Osteoblast (primary cell): ENCODE measurements around the gene ABLIM2. TPM values are rescaled to one million over a fixed set of nuclear protein-coding genes. Genes with fewer than 3 reads are reported as not detected.
A peak's percentile ranks its signal among the peaks of the same experiment; 100 is the strongest.

Experiments used
- DNase-seq: peaks from one replicate; pipeline ENCODE4 v3.0.0; 2011; ENCODE audit warnings: low spot score, mixed read lengths; ENCODE audit not compliant: insufficient read length; ENCODE audit errors: missing footprints
- H2AFZ ChIP-seq: 2 replicates; pipeline ENCODE4 v1.6.0; 2011; ENCODE audit warnings: mild to moderate bottlenecking, low read length
- H3K27ac ChIP-seq: 2 replicates; pipeline ENCODE4 v1.5.1; 2011; ENCODE audit warnings: mild to moderate bottlenecking, low read depth, low read length, moderate library complexity
- H3K27me3 ChIP-seq: 2 replicates; pipeline ENCODE4 v1.6.0; 2012; ENCODE audit warnings: mild to moderate bottlenecking, control low read depth, inconsistent platforms, low read length, moderate library complexity; ENCODE audit not compliant: insufficient read depth
- H3K36me3 ChIP-seq: 2 replicates; pipeline ENCODE4 v1.5.1; 2011; ENCODE audit warnings: mild to moderate bottlenecking, low read length, control low read depth, moderate library complexity; ENCODE audit not compliant: insufficient read depth
- H3K4me1 ChIP-seq: 2 replicates; pipeline ENCODE4 v1.5.1; 2011; ENCODE audit warnings: mild to moderate bottlenecking, low read length, control low read depth, moderate library complexity; ENCODE audit not compliant: insufficient read depth
- H3K4me2 ChIP-seq: 2 replicates; pipeline ENCODE4 v1.6.0; 2011; ENCODE audit warnings: mild to moderate bottlenecking, low read length; ENCODE audit not compliant: insufficient read depth
- H3K4me3 ChIP-seq: fragments of 200-600 bp; sonication (generic); 3 replicates; pipeline ENCODE4 v1.5.1; 2012; ENCODE audit warnings: mild to moderate bottlenecking, low read length, inconsistent platforms; ENCODE audit not compliant: insufficient read depth
- H3K79me2 ChIP-seq: 2 replicates; pipeline ENCODE4 v1.6.0; 2012; ENCODE audit warnings: mild to moderate bottlenecking, low read length, control low read depth, inconsistent platforms; ENCODE audit not compliant: insufficient read depth
- H3K9me3 ChIP-seq: 2 replicates; pipeline ENCODE4 v1.5.1; 2011; ENCODE audit warnings: low read depth, low read length, control low read depth
- H4K20me1 ChIP-seq: 2 replicates; pipeline ENCODE4 v1.6.0; 2012; ENCODE audit warnings: mild to moderate bottlenecking, low read length, control low read depth; ENCODE audit not compliant: insufficient read depth
- CTCF ChIP-seq: IDR thresholded peaks from 2 replicates; pipeline ENCODE4 v1.5.1; 2011; ENCODE audit warnings: mild to moderate bottlenecking, low read depth, low read length, moderate library complexity; ENCODE audit errors: extremely low read depth
- total RNA-seq: library from RNA; depleted of rRNA; stranded (reverse); fragments of >200 nt; gene quantifications from 2 replicates; pipeline ENCODE4 v1.2.3, GENCODE V29; 2012

Gene ABLIM2
- total RNA-seq, 1 donor, result 0.36 TPM

- no peaks in the 10 kb centered on the region for H3K79me2 ChIP-seq
- DNase-seq, result peak; percentile 53
- H4K20me1 ChIP-seq, result no peaks in the 10 kb centered on the region
- H3K4me3 ChIP-seq, result no peak overlapping the region
- no peaks in the 10 kb centered on the region for H3K36me3 ChIP-seq
- no peaks in the 10 kb centered on the region for H3K9me3 ChIP-seq
- H2AFZ ChIP-seq, result no peak overlapping the region
- no peak for TF ChIP-seq CTCF
- no peak overlapping the region for H3K4me2 ChIP-seq
- H3K4me1 ChIP-seq, result peaks cover 27% of the 10 kb centered on the region
- no peak overlapping the region for H3K27ac ChIP-seq
- H3K27me3 ChIP-seq, result no peaks in the 10 kb centered on the region
These were observed 194.9 kb downstream of the ABLIM2 start for GRCh38 chr4:7963691-7964090.

GRCh38 chr4:7962609-7963508 lies 195.8 kb downstream of the ABLIM2 start:
- Histone ChIP-seq H2AFZ (no peak overlapping the region), H3K4me2 (no peak overlapping the region), H3K4me1 (peaks cover 20% of the 10 kb centered on the region), H3K36me3 (no peaks in the 10 kb centered on the region), H3K4me3 (no peak overlapping the region), H4K20me1 (no peaks in the 10 kb centered on the region), H3K27me3 (no peaks in the 10 kb centered on the region), H3K79me2 (no peaks in the 10 kb centered on the region), H3K27ac (no peak overlapping the region), H3K9me3 (no peaks in the 10 kb centered on the region)
- peak; percentile 51 for DNase-seq
- TF ChIP-seq CTCF, result no peak

GRCh38 chr4:7960790-7961655 lies 197.6 kb downstream of the ABLIM2 start:
- no peaks in the 10 kb centered on the region for H3K79me2 ChIP-seq
- H3K27me3 ChIP-seq, result no peaks in the 10 kb centered on the region
- DNase-seq, result peak; percentile 96
- peak overlapping the region; percentile 55 for H3K4me2 ChIP-seq
- H3K9me3 ChIP-seq, result no peaks in the 10 kb centered on the region
- no peaks in the 10 kb centered on the region for H3K36me3 ChIP-seq
- H3K4me3 ChIP-seq, result peak overlapping the region; percentile 32
- peaks cover 27% of the 10 kb centered on the region for H3K4me1 ChIP-seq
- no peaks in the 10 kb centered on the region for H4K20me1 ChIP-seq
- H2AFZ ChIP-seq, result peak overlapping the region; percentile 74
- TF ChIP-seq CTCF, result no peak
- H3K27ac ChIP-seq, result peak overlapping the region; percentile 97
